Ovary (tissue), 3 donors: ENCODE data around the gene GXYLT2.

Experiments used
- POLR2A ChIP-seq: fragments of 450-650 bp; IDR thresholded peaks from one replicate; pipeline ENCODE4 v1.6.1; 2017; ENCODE audit warnings: antibody characterized with exemption, mild to moderate bottlenecking, moderate library complexity
- TF ChIP-seq, protein P1 (sequence below), 3 donors: fragments of 450-650 bp in 2 of 3; fragments of 200-600 bp in 1 of 3; IDR thresholded peaks; one replicate each; pipeline versions ENCODE4 v1.5.1 to v1.8.0; 2016 to 2022; ENCODE audit warnings: antibody characterized with exemption in 3 of 3, mild to moderate bottlenecking in 1 of 3
- donor health status: DM: no; HTN: no; CAD: no.

DNA sequence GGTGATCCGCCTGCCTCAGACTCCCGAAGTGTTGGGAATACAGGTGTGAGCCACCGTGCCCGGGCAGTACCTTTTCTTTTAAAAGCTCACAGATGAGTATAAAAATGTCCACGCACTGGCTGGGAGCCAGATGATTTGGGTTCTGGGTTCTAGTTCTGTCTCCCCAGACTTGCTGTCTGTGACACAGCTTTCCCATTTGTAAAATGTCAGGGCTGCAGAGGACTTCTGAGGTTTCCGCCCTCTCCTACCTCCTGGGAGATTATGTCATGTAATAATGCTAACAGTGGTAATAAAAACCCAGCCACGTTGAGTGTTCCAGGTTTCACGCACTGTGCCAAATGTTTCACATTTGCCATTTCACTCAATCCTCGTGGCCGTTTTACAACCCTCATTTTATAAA lies 107.5 kb downstream of the GXYLT2 start:
- TF ChIP-seq, protein P1, sequence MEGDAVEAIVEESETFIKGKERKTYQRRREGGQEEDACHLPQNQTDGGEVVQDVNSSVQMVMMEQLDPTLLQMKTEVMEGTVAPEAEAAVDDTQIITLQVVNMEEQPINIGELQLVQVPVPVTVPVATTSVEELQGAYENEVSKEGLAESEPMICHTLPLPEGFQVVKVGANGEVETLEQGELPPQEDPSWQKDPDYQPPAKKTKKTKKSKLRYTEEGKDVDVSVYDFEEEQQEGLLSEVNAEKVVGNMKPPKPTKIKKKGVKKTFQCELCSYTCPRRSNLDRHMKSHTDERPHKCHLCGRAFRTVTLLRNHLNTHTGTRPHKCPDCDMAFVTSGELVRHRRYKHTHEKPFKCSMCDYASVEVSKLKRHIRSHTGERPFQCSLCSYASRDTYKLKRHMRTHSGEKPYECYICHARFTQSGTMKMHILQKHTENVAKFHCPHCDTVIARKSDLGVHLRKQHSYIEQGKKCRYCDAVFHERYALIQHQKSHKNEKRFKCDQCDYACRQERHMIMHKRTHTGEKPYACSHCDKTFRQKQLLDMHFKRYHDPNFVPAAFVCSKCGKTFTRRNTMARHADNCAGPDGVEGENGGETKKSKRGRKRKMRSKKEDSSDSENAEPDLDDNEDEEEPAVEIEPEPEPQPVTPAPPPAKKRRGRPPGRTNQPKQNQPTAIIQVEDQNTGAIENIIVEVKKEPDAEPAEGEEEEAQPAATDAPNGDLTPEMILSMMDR (IDR thresholded peaks at IDR 0.05), result no peak
- TF ChIP-seq POLR2A, result no peak
